Esophagus muscularis mucosa (tissue), 4 donors: Measurements from ENCODE around the gene GRIK3.

ENCODE experiments used
- EP300 ChIP-seq: sonication (generic); formaldehyde crosslinking; IDR thresholded peaks from one replicate; pipeline ENCODE4 v1.6.1; 2017; ENCODE audit warnings: antibody characterized with exemption
- POLR2A ChIP-seq: fragments of 450-650 bp; IDR thresholded peaks from one replicate; pipeline ENCODE4 v1.6.1; 2017; ENCODE audit warnings: antibody characterized with exemption, moderate library complexity, mild to moderate bottlenecking, low read depth
- TF ChIP-seq, protein P1 (sequence below), 3 experiments: fragments of 200-600 bp in 2 of 3; fragments of 450-650 bp in 1 of 3; sonication (generic) in 2 of 3; IDR thresholded peaks; one replicate each; pipeline ENCODE4 v1.5.1; 2017 to 2019; ENCODE audit warnings: antibody characterized with exemption in 3 of 3, mild to moderate bottlenecking in 2 of 3, moderate library complexity in 1 of 3

DNA sequence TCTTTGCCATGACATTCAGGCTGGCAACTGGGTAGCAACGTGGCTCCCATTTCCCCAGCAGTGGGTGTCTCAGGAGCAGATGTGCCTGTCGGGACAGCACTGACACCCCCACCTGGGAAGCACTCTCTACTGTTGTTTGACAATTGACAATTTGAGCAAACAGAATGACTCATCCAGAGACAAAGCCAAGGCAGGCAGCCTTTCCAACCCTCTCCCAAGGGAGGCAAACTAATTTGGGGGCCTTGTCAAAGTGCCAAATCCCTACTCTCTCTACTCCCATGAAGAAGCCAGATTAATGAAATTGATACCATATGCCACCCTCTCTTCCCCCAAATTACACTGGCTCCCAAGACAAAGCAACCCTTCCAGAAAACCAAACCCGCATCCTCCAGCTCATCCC lies 65.6 kb downstream of the GRIK3 start:
- TF ChIP-seq, protein P1, sequence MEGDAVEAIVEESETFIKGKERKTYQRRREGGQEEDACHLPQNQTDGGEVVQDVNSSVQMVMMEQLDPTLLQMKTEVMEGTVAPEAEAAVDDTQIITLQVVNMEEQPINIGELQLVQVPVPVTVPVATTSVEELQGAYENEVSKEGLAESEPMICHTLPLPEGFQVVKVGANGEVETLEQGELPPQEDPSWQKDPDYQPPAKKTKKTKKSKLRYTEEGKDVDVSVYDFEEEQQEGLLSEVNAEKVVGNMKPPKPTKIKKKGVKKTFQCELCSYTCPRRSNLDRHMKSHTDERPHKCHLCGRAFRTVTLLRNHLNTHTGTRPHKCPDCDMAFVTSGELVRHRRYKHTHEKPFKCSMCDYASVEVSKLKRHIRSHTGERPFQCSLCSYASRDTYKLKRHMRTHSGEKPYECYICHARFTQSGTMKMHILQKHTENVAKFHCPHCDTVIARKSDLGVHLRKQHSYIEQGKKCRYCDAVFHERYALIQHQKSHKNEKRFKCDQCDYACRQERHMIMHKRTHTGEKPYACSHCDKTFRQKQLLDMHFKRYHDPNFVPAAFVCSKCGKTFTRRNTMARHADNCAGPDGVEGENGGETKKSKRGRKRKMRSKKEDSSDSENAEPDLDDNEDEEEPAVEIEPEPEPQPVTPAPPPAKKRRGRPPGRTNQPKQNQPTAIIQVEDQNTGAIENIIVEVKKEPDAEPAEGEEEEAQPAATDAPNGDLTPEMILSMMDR (IDR thresholded peaks at IDR 0.05): no peak
- no peak for TF ChIP-seq EP300
- TF ChIP-seq POLR2A: no peak
